Calu3 (cell line): Measurements from ENCODE around the gene CD200. TPM values are rescaled to one million over a fixed set of nuclear protein-coding genes. Genes with fewer than 3 reads are reported as not detected.

ENCODE experiments used
- BruUV-seq: library from RNA; stranded (reverse); fragments of 400-500 nt; replicated peaks from 2 replicates; lab custom pipeline; 2021; lab: Mats Ljungman, UMichigan
- CTCF ChIA-PET: fragments of 300-600 bp; sonication (Branson Sonifier 250); formaldehyde crosslinking; loops from one replicate; lab custom pipeline; 2022; ENCODE audit warnings: antibody characterized with exemption; lab: Charles Lee
- DNase-seq: peaks from one replicate; pipeline ENCODE4 v3.0.0; 2022
- H3K27ac Mint-ChIP-seq: one replicate; pipeline ENCODE4 v1.8.0; 2022; ENCODE audit warnings: mixed read lengths; ENCODE audit not compliant: unreplicated experiment
- H3K27me3 Mint-ChIP-seq: one replicate; pipeline ENCODE4 v1.8.0; 2022; ENCODE audit warnings: mixed read lengths; ENCODE audit not compliant: unreplicated experiment
- H3K36me3 Mint-ChIP-seq: one replicate; pipeline ENCODE4 v1.8.0; 2022; ENCODE audit warnings: mild to moderate bottlenecking, moderate library complexity, mixed read lengths; ENCODE audit not compliant: insufficient read depth, unreplicated experiment
- H3K4me1 Mint-ChIP-seq: one replicate; pipeline ENCODE4 v1.8.0; 2022; ENCODE audit warnings: mild to moderate bottlenecking, low read depth, mixed read lengths; ENCODE audit not compliant: unreplicated experiment
- H3K4me3 Mint-ChIP-seq: one replicate; pipeline ENCODE4 v1.8.0; 2022; ENCODE audit warnings: mild to moderate bottlenecking, low read depth, moderate library complexity, mixed read lengths; ENCODE audit not compliant: unreplicated experiment
- H3K9me3 Mint-ChIP-seq: one replicate; pipeline ENCODE4 v1.8.0; 2022; ENCODE audit warnings: low read depth, mixed read lengths; ENCODE audit not compliant: unreplicated experiment
- intact Hi-C: fragments of 100-400 bp; cut with micrococcal nuclease; formaldehyde crosslinking; loops from one replicate; pipeline ENCODE4 v1.10.0; 2022; ENCODE audit not compliant: unreplicated experiment
- total RNA-seq: library from RNA; stranded (reverse); gene quantifications from 2 replicates; pipeline ENCODE4 v1.2.3, GENCODE V29; 2022
- TF ChIP-seq, protein P1 (sequence below): fragments of 200-600 bp; IDR thresholded peaks from one replicate; pipeline ENCODE4 v1.8.0; 2022; ENCODE audit warnings: antibody characterized with exemption; ENCODE audit not compliant: unreplicated experiment

Gene CD200
- total RNA-seq, 1 experiment from 2014 or later: not detected

DNA sequence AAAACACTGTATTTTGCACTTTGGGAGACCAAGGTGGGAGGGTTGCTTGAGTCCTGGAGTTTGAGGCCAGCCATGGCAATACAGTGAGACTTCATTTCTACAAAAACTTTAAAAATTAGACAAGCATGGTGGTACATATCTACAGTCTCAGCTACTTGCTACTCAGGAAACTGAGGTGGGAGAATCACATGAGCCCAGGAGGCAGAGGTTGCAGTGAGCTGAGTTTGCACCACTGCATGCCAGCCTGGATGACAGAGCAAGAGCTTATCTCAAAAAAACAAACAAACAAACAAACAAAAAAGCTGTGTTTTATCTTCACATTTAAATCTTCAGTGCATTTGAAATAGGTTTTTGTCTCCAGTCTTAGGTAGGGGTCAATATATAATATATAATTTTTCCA lies 34.2 kb upstream of the CD200 start:
- intact Hi-C loops: no loop called here
- Mint-ChIP-seq H3K27ac (no peak overlapping the region), H3K36me3 (peaks cover 3% of the 10 kb centered on the region), H3K27me3 (no peaks in the 10 kb centered on the region), H3K4me3 (no peak overlapping the region), H3K4me1 (peaks cover 9% of the 10 kb centered on the region), H3K9me3 (no peaks in the 10 kb centered on the region)
- BruUV-seq: no TSS peak
- TF ChIP-seq, protein P1, sequence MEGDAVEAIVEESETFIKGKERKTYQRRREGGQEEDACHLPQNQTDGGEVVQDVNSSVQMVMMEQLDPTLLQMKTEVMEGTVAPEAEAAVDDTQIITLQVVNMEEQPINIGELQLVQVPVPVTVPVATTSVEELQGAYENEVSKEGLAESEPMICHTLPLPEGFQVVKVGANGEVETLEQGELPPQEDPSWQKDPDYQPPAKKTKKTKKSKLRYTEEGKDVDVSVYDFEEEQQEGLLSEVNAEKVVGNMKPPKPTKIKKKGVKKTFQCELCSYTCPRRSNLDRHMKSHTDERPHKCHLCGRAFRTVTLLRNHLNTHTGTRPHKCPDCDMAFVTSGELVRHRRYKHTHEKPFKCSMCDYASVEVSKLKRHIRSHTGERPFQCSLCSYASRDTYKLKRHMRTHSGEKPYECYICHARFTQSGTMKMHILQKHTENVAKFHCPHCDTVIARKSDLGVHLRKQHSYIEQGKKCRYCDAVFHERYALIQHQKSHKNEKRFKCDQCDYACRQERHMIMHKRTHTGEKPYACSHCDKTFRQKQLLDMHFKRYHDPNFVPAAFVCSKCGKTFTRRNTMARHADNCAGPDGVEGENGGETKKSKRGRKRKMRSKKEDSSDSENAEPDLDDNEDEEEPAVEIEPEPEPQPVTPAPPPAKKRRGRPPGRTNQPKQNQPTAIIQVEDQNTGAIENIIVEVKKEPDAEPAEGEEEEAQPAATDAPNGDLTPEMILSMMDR: no peak
- CTCF ChIA-PET: no interaction called here
- no peak for DNase-seq

- CTCF ChIA-PET: no interaction called here
- intact Hi-C loops: no loop called here
These were observed 30.7 kb upstream of the CD200 start for GRCh38 chr3:112302150-112302830.

DNA sequence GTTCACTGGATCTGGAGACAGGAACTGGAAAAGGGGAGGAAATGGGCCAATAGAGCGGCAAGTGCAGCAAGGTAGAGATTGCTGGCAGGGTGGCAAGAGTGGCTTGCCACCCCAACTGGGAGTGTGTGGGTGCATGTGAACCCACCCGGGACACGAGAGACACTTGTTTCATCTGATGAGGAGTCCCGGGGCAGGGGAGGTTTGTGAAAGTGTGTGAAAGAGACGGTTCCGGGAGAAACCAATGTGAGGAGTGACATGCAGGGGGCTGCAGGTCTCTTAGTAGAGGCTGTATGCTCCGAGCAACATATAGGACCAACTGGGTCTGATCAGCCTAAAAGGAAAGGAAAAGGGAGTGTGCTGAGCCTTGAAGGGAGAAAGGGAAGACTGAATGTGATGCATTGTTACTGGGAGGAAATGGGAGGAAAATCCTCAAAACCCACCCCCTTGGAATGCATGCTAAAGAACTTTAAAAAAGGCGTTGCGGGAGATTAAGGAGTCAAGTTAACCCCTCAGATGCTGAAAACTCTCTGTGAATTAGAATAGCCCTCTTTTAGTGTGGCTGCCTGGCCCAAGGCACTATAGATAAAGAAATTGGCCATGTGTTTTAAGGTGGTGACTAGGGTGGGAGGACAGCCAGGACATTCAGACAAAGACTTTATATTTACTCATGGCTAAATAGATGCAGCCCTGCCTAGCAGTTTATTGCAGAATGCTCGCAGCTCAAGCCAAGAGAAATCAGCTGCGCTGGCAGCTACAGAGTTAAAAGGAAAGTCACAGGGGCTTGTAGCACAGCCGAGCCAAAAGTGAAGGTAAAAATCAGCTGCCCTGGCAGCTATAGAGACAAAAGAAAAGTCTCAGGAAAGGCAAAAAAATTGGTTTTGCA lies 29.8 kb upstream of the CD200 start:
- H3K4me1 Mint-ChIP-seq: no peaks in the 10 kb centered on the region
- H3K27me3 Mint-ChIP-seq: no peaks in the 10 kb centered on the region
- BruUV-seq: no TSS peak
- TF ChIP-seq, protein P1: no peak
- H3K36me3 Mint-ChIP-seq: no peaks in the 10 kb centered on the region
- no peaks in the 10 kb centered on the region for H3K9me3 Mint-ChIP-seq
- CTCF ChIA-PET: interaction anchor here (1.0 to 1.6 kb wide), 2 partner anchors 10 to 19 kb away, joined by 3 to 11 read pairs; no protein-coding TSS in a partner anchor
- DNase-seq: no peak
- intact Hi-C loops: no loop called here
- H3K4me3 Mint-ChIP-seq: no peak overlapping the region
- H3K27ac Mint-ChIP-seq: no peak overlapping the region

More at GRCh38 chr3:112302150-112302830, 30.7 kb upstream of the CD200 start:
- no peak overlapping the region for H3K27ac Mint-ChIP-seq
- TF ChIP-seq, protein P1: no peak
- no peaks in the 10 kb centered on the region for H3K36me3 Mint-ChIP-seq
- no peaks in the 10 kb centered on the region for H3K9me3 Mint-ChIP-seq
- no peak overlapping the region for H3K4me3 Mint-ChIP-seq
- no TSS peak for BruUV-seq
- H3K27me3 Mint-ChIP-seq: no peaks in the 10 kb centered on the region
- H3K4me1 Mint-ChIP-seq: no peaks in the 10 kb centered on the region
- DNase-seq: no peak

- H3K9me3 Mint-ChIP-seq: no peaks in the 10 kb centered on the region
- H3K36me3 Mint-ChIP-seq: no peaks in the 10 kb centered on the region
- CTCF ChIA-PET: interaction anchor here (0.7 to 1.6 kb wide), 3 partner anchors 10 to 222 kb away, joined by 3 to 11 read pairs (median 3); no protein-coding TSS in a partner anchor
- intact Hi-C loops: no loop called here
- no peak overlapping the region for H3K4me3 Mint-ChIP-seq
- BruUV-seq: no TSS peak
- H3K27ac Mint-ChIP-seq: no peak overlapping the region
- DNase-seq: no peak
- H3K27me3 Mint-ChIP-seq: no peaks in the 10 kb centered on the region
- no peaks in the 10 kb centered on the region for H3K4me1 Mint-ChIP-seq
- TF ChIP-seq, protein P1: no peak
These were observed 29.1 kb upstream of the CD200 start for GRCh38 chr3:112303764-112304325.
